Renal pelvis (tissue), 4 donors: Measurements from ENCODE around the gene RANBP1. TPM values are rescaled to one million over a fixed set of nuclear protein-coding genes. Genes with fewer than 3 reads are reported as not detected.
A peak's percentile ranks its signal among the peaks of the same experiment; 100 is the strongest.

Source experiments
- DNase-seq: peaks from one replicate; pipeline ENCODE4 v3.0.0-alpha.2; 2013
- polyA plus RNA-seq, 3 donors: library from polyadenylated mRNA; unstranded; fragments of 120-200 nt; gene quantifications; one replicate each; pipeline ENCODE4 v1.2.1, GENCODE V29; 2013; ENCODE audit not compliant: insufficient read length in 3 of 3

RANBP1 gene
- polyA plus RNA-seq, 3 donors, result 171 to 203 (median 199) TPM

GRCh38 chr22:20116376-20116950, 559 bp downstream of the RANBP1 start:
- DNase-seq, result no peak

GRCh38 chr22:20116951-20117632, 1.2 kb downstream of the RANBP1 start, which contains the start of gene TRMT2A:
Gene TRMT2A, minus strand, starts transcription at chr22:20117226. Its CDS starts 320 bp downstream, at chr22:20116906.
- peak; percentile 98 for DNase-seq

GRCh38 chr22:20117633-20118299, 1.9 kb downstream of the RANBP1 start:
- no peak for DNase-seq

- DNase-seq, result no peak
These were observed 2.6 kb downstream of the RANBP1 start for GRCh38 chr22:20118300-20119020.

GRCh38 chr22:20121856-20122415, 6.0 kb downstream of the RANBP1 start:
- DNase-seq, result no peak

- no peak for DNase-seq
These were observed 7.6 kb downstream of the RANBP1 start for GRCh38 chr22:20123366-20124082.

- no peak for DNase-seq
These were observed 8.3 kb downstream of the RANBP1 start for GRCh38 chr22:20124083-20124787.

GRCh38 chr22:20125201-20126174, 9.6 kb downstream of the RANBP1 start:
- DNase-seq, result no peak

- no peak for DNase-seq
These were observed 10.6 kb downstream of the RANBP1 start for GRCh38 chr22:20126284-20127029.

GRCh38 chr22:20127318-20127868, 11.5 kb downstream of the RANBP1 start:
- DNase-seq, result no peak

GRCh38 chr22:20127869-20128618, 12.1 kb downstream of the RANBP1 start:
- DNase-seq, result no peak

- DNase-seq, result no peak
These were observed 12.7 kb downstream of the RANBP1 start for GRCh38 chr22:20128619-20128901.

GRCh38 chr22:20128902-20129746, 13.2 kb downstream of the RANBP1 start:
- no peak for DNase-seq

GRCh38 chr22:20129747-20130014, 13.8 kb downstream of the RANBP1 start:
- no peak for DNase-seq

GRCh38 chr22:20130319-20130718, 14.4 kb downstream of the RANBP1 start:
- no peak for DNase-seq

- DNase-seq, result peak; percentile 76
These were observed 15.1 kb downstream of the RANBP1 start for GRCh38 chr22:20130731-20131596.

GRCh38 chr22:20131597-20131858, 15.6 kb downstream of the RANBP1 start, which contains the start of gene ZDHHC8:
Gene ZDHHC8, plus strand, starts transcription at chr22:20131804. Its CDS starts 144 bp downstream, at chr22:20131948.
- DNase-seq, result no peak
